WERI-Rb-1 (cell line): ENCODE measurements around the gene CSTPP1.
"Not testable (repeated sequence)": the region's sequence is repeated elsewhere in the genome, so short reads cannot be mapped to it uniquely, and the experiment has no call there.

Experiments
- DNase-seq: peaks from one replicate; pipeline ENCODE4 v3.0.0-alpha.2; 2020
- H3K27ac ChIP-seq: fragments of 250-450 bp; sonication (Bioruptor Pico); 2 replicates; pipeline ENCODE4 v1.5.1; 2020; ENCODE audit warnings: mild to moderate bottlenecking, moderate library complexity
- H3K27me3 ChIP-seq: fragments of 250-450 bp; sonication (Bioruptor Pico); 2 replicates; pipeline ENCODE4 v1.5.1; 2021; ENCODE audit warnings: mild to moderate bottlenecking, low read depth, moderate library complexity; ENCODE audit not compliant: insufficient read depth, severe bottlenecking
- H3K36me3 ChIP-seq: fragments of 250-450 bp; sonication (Bioruptor Pico); 2 replicates; pipeline ENCODE4 v1.5.1; 2020; ENCODE audit warnings: mild to moderate bottlenecking, moderate library complexity
- H3K4me3 ChIP-seq: 2 replicates; pipeline ENCODE4 v1.5.1; 2011; ENCODE audit warnings: low read depth, mild to moderate bottlenecking, control low read depth, low read length
- H3K9me3 ChIP-seq: fragments of 250-450 bp; sonication (Bioruptor Pico); 2 replicates; pipeline ENCODE4 v1.5.1; 2021; ENCODE audit warnings: mild to moderate bottlenecking, moderate library complexity; ENCODE audit not compliant: severe bottlenecking
- TF ChIP-seq, protein P1 (sequence below): IDR thresholded peaks from 2 replicates; pipeline ENCODE4 v1.5.1; 2011; ENCODE audit warnings: low read depth, mild to moderate bottlenecking, control low read depth, inconsistent platforms, low read length

The CSTPP1 gene

DNA sequence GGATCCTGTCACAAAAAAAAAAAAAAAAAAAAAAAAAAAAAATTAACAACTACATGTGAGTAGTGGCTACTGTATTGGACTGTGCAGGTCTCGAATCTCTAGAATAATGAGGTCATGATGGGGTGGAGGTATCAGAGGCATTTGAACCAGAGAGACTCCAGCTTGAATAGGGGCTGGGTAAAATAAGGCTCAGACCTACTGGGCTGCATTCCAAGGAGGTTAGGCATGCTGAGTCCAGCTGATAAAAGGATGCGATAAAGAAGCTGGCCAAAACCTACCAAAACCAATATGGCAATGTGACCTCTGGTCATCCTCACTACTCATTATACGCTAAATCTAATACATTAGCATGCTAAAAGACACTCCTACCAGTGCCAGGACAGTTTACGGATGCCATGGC, 255.6 kb downstream of the CSTPP1 start:
- no peaks in the 10 kb centered on the region for H3K9me3 ChIP-seq
- no peak for DNase-seq
- TF ChIP-seq, protein P1, sequence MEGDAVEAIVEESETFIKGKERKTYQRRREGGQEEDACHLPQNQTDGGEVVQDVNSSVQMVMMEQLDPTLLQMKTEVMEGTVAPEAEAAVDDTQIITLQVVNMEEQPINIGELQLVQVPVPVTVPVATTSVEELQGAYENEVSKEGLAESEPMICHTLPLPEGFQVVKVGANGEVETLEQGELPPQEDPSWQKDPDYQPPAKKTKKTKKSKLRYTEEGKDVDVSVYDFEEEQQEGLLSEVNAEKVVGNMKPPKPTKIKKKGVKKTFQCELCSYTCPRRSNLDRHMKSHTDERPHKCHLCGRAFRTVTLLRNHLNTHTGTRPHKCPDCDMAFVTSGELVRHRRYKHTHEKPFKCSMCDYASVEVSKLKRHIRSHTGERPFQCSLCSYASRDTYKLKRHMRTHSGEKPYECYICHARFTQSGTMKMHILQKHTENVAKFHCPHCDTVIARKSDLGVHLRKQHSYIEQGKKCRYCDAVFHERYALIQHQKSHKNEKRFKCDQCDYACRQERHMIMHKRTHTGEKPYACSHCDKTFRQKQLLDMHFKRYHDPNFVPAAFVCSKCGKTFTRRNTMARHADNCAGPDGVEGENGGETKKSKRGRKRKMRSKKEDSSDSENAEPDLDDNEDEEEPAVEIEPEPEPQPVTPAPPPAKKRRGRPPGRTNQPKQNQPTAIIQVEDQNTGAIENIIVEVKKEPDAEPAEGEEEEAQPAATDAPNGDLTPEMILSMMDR, result no peak
- no peaks in the 10 kb centered on the region for H3K36me3 ChIP-seq
- H3K27ac ChIP-seq, result no peak overlapping the region
- H3K4me3 ChIP-seq, result no peak overlapping the region
- no peaks in the 10 kb centered on the region for H3K27me3 ChIP-seq

DNA sequence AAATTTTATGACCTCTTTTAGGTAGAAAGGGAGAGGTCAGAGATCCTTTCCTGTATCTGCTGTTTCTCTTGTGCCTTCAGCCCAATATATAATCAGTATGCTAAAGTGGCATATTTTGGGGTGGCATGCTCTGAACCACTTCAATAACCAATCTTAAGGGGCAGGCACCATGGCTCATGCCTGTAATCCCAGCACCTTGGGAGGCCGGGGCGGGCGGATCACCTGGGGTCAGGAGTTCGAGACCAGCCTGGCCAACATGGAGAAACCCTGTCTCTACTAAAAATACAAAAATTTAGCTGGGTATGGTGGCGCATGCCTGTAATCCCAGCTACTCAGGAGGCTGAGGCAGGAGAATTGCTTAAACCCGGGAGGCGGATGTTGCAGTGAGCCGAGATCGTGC, 261.6 kb downstream of the CSTPP1 start:
- H3K27me3 ChIP-seq, H3K9me3 ChIP-seq, H3K27ac ChIP-seq, H3K36me3 ChIP-seq, DNase-seq, H3K4me3 ChIP-seq: not testable (repeated sequence)

DNA sequence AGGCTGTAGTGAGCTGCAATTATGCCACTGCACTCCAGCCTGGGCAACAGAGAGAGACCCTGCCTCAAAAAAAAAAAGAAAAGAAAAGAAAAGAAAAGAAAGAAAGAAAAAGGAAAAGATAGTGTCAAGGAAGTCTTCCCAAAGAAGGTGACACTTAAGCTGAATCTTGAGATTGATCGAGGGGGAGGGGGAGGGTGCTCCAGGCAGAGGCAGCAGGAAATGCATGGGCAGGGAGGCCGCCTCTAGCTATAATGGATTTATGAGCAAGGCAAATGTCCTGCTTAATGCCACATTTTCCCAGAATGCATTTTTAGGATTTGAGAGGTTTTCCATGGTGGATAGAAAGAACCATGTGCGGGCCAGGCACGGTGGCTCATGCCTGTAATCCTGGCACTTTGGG, 264.5 kb downstream of the CSTPP1 start:
- H3K36me3 ChIP-seq, result no peaks in the 10 kb centered on the region
- no peak overlapping the region for H3K4me3 ChIP-seq
- TF ChIP-seq, protein P1, result no peak
- H3K27me3 ChIP-seq, result no peaks in the 10 kb centered on the region
- DNase-seq, result no peak
- H3K27ac ChIP-seq, result no peak overlapping the region
- H3K9me3 ChIP-seq, result no peaks in the 10 kb centered on the region

DNA sequence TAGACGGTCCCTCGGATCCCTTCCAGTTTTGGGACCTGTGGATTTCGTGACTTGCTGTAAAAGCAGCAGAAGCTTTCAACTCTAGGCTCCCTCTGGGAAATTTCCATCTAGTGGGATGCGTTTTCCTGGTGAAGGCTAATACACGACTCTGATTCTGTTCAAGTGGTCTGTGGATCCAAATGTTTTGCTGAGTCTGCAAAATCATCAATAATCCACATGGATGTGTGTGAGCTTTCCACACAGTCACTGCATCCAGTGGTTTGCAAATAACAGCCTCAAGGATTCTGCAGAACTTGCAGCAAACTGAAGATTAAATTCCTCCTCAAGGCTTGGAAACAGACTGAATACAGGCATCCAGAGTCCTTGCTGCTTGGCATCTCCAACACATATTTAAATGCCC, 266.0 kb downstream of the CSTPP1 start:
- Histone ChIP-seq H3K27me3 (no peaks in the 10 kb centered on the region), H3K36me3 (no peaks in the 10 kb centered on the region), H3K9me3 (no peaks in the 10 kb centered on the region), H3K27ac (no peak overlapping the region), H3K4me3 (no peak overlapping the region)
- TF ChIP-seq, protein P1, result no peak
- DNase-seq, result no peak

DNA sequence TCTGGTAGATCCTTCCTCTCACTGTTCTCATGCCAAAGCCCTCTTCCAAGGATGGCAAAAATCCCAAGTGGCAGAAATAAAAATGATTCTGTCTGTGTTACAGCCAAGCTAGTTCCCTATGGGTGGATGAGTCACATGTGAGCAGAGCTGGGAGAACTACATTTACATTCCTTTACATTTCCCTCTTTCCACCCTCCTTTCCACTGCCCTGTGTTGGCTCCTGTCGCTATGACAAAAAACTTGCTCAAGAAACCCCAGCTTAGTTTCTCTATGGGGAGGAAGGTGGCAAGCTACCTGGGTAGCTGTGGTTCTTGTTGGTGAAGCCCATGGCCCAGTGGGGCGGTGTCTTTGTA, 268.1 kb downstream of the CSTPP1 start:
- Histone ChIP-seq H3K9me3 (no peaks in the 10 kb centered on the region), H3K27ac (no peak overlapping the region), H3K27me3 (no peaks in the 10 kb centered on the region), H3K36me3 (no peaks in the 10 kb centered on the region), H3K4me3 (no peak overlapping the region)
- TF ChIP-seq, protein P1, result no peak
- DNase-seq, result no peak

DNA sequence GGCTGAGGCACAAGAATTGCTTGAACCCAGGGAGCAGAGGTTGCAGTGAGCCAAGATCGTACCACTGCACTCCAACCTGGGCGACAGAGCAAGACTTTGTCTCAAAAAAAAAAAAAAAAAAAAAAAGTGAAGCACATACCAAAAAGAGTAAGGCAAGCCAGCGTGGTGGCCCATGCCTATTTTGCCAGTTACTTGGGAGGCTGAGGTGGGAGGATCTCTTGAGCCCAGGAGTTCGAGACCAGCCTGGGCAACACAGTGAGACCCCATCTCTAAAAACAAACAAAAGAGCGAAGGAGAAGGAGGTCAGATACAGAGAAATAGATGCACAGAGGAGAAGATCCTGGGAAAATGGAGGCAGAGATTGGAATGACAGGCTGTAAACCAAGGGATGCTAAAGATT, 270.0 kb downstream of the CSTPP1 start:
- DNase-seq, H3K4me3 ChIP-seq, H3K27me3 ChIP-seq, H3K9me3 ChIP-seq, H3K36me3 ChIP-seq, H3K27ac ChIP-seq: not testable (repeated sequence)

DNA sequence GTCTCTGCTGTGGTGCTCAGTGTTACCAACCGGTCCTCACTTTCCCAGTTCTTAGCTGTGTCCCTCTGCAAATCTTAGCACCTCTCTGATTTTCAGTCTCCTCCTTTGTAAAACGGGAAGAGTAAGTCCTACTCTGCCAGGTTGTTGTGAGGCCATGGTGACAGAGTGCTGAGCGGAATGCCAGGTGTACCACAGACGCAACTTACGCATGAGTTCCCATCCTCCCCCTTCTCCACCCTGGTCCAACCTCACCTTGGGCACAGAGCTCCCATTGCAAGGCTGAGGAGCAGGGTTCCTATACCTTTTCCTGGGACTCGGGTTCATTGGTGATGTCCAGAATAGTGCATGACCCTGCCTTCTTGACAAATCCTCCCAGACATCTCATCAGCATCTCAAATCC, 270.9 kb downstream of the CSTPP1 start:
- TF ChIP-seq, protein P1, result no peak

DNA sequence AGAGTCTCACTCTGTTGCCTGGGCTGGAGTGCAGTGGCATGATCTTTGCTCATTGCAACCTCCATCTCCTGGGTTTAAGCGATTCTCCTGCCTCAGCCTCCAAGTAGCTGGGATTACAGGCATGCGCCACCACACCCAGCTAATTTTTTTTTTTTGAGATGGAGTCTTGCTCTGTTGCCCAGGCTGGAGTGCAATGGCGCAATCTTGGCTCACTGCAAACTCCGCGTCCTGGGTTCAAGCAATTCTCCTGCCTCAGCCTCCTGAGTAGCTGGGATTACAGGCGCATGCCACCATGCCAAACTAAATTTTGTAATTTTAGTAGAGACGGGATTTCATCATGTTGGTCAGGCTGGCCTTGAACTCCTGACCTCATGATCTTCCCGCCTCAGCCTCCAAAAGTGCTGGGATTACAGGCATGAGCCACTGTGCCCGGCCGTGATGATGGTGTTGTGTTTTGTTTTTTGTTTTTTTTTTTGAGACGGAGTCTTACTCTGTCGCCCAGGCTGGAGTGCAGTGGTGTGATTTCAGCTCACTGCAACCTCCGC, 271.5 kb downstream of the CSTPP1 start:
- H3K27me3 ChIP-seq, H3K9me3 ChIP-seq, DNase-seq, H3K36me3 ChIP-seq, H3K27ac ChIP-seq, H3K4me3 ChIP-seq: not testable (repeated sequence)

More for the DNA sequence above, 270.9 kb downstream of the CSTPP1 start:
- no peak for DNase-seq
- Histone ChIP-seq H3K36me3 (no peaks in the 10 kb centered on the region), H3K27me3 (no peaks in the 10 kb centered on the region), H3K9me3 (no peaks in the 10 kb centered on the region), H3K4me3 (no peak overlapping the region), H3K27ac (no peak overlapping the region)
